Measurements from ENCODE around the gene AEN. TPM values are rescaled to one million over a fixed set of nuclear protein-coding genes. Genes with fewer than 3 reads are reported as not detected.
A peak's percentile ranks its signal among the peaks of the same experiment; 100 is the strongest.

Gene AEN
- total RNA-seq, 4 donors from 2014 or later, result 13.3 to 29.0 (median 23.4) TPM

DNA sequence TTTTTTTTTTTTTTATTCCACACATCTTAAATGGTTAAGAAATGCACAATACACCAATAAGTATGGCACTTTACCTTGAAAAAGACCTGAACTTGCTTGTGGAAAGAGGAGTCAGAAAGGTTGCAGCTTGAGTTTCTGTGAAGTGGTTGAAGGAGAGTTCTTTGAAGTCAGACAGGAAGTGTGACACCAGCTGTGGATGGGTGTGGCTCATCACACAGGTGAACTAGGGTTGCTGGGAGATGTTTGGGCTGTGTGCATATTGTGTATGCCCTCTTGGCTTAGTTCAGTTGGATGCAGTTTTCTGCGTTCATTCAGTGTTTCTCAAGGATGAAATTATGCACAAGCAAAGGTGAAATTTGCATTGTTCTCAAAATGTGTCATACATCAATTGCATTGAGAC, 6.3 kb downstream of the AEN start:
- TF ChIP-seq EP300 (IDR thresholded peaks at IDR 0.05), result no peak
- TF ChIP-seq POLR2A (IDR thresholded peaks at IDR 0.05; ENCODE audit: low read depth), result no peak
- no peak for TF ChIP-seq POLR2AphosphoS5 (IDR thresholded peaks at IDR 0.05)
- no peak for TF ChIP-seq CTCF (IDR thresholded peaks at IDR 0.05)
- intact Hi-C loops (cut with DNase I), result no loop called here
- H3K27ac ChIP-seq (replicated peaks in 1 of 4), result no peak overlapping the region
- peaks cover 22 to 66% (median 59%) of the 10 kb centered on the region in 4 donors for H3K36me3 ChIP-seq
- H3K27me3 ChIP-seq, result no peaks in the 10 kb centered on the region
- peaks cover 18 to 49% (median 43%) of the 10 kb centered on the region in 4 donors for H3K4me1 ChIP-seq
- WGBS, result 94% methylated on average over 1 of the region's 1 CpG
- H3K9me3 ChIP-seq, result no peaks in the 10 kb centered on the region
- DNase-seq (ENCODE audit: extremely low spot score), result no peak
- H3K4me3 ChIP-seq, result no peak overlapping the region

GRCh38 chr15:88628018-88628654, 7.0 kb downstream of the AEN start:
- H3K27ac ChIP-seq (replicated peaks in 1 of 4), result no peak overlapping the region
- 96% methylated on average over 5 of the region's 5 CpGs for WGBS
- H3K4me1 ChIP-seq, result peaks cover 11 to 42% (median 36%) of the 10 kb centered on the region in 4 donors
- intact Hi-C loops (cut with DNase I), result no loop called here
- H3K4me3 ChIP-seq, result no peak overlapping the region
- no peaks in the 10 kb centered on the region for H3K9me3 ChIP-seq
- no peaks in the 10 kb centered on the region for H3K27me3 ChIP-seq
- no peak for DNase-seq (ENCODE audit: extremely low spot score)
- TF ChIP-seq EP300 (IDR thresholded peaks at IDR 0.05), result no peak
- no peak for TF ChIP-seq POLR2AphosphoS5 (IDR thresholded peaks at IDR 0.05)
- TF ChIP-seq POLR2A (IDR thresholded peaks at IDR 0.05; ENCODE audit: low read depth), result no peak
- TF ChIP-seq CTCF (IDR thresholded peaks at IDR 0.05), result no peak
- H3K36me3 ChIP-seq, result peaks cover 22 to 69% (median 59%) of the 10 kb centered on the region in 4 donors

GRCh38 chr15:88629071-88629470, 7.9 kb downstream of the AEN start:
- Histone ChIP-seq H3K4me3 (no peak overlapping the region), H3K27me3 (no peaks in the 10 kb centered on the region), H3K27ac (replicated peaks in 1 of 4) (no peak overlapping the region), H3K36me3 (peaks cover 22 to 72% (median 59%) of the 10 kb centered on the region in 4 donors), H3K4me1 (peaks cover 8 to 33% (median 27%) of the 10 kb centered on the region in 4 donors), H3K9me3 (no peaks in the 10 kb centered on the region)
- WGBS, result 97% methylated on average over 12 of the region's 16 CpGs
- TF ChIP-seq CTCF (IDR thresholded peaks at IDR 0.05) (no peak), POLR2AphosphoS5 (IDR thresholded peaks at IDR 0.05) (no peak), EP300 (IDR thresholded peaks at IDR 0.05) (no peak), POLR2A (IDR thresholded peaks at IDR 0.05; ENCODE audit: low read depth) (no peak)
- intact Hi-C loops (cut with DNase I), result no loop called here
- no peak for DNase-seq (ENCODE audit: extremely low spot score)

DNA sequence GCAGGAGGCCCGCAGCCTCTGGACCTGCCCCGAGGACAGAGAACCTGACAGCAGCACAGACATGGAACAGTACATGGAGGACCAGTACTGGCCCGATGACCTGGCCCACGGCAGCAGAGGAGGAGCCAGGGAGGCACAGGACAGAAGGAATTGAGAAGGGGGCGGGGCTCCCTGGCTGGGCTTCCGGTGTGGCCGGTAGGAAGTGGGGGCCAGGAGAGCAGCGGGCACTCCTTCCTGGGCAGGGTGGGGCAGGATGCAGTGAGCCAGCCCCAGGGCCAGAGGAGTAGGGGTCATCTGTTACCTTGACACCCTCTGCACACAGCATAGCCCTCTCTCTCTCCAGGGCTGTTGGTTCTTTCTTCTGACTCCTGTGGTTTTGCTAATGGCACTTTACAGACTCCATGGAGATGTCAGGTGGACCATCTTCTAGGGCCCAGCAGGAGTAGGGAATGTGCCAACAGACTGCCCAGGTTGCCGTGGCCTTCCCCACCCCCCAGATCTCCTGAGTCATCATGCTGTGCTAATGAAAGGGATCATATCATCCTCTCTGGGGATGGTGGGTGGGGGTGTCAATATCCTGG, 9.1 kb downstream of the AEN start:
- no peak overlapping the region for H3K4me3 ChIP-seq
- peak overlapping the region; percentile 14 to 48 (median 44) for H3K27ac ChIP-seq (replicated peaks in 1 of 4)
- no peak for TF ChIP-seq EP300 (IDR thresholded peaks at IDR 0.05)
- no peak for TF ChIP-seq POLR2A (IDR thresholded peaks at IDR 0.05; ENCODE audit: low read depth)
- peak; percentile 33 to 41 for TF ChIP-seq POLR2AphosphoS5 (IDR thresholded peaks at IDR 0.05)
- DNase-seq (ENCODE audit: extremely low spot score), result no peak
- H3K36me3 ChIP-seq, result peaks cover 22 to 72% (median 60%) of the 10 kb centered on the region in 4 donors
- no peaks in the 10 kb centered on the region for H3K9me3 ChIP-seq
- peaks cover 7 to 21% (median 16%) of the 10 kb centered on the region in 4 donors for H3K4me1 ChIP-seq
- WGBS, result 63% methylated on average over 8 of the region's 9 CpGs
- intact Hi-C loops (cut with DNase I), result no loop called here
- H3K27me3 ChIP-seq, result no peaks in the 10 kb centered on the region

GRCh38 chr15:88630798-88631463, 9.8 kb downstream of the AEN start:
- no peak overlapping the region for H3K4me3 ChIP-seq
- no peaks in the 10 kb centered on the region for H3K9me3 ChIP-seq
- H3K27me3 ChIP-seq, result no peaks in the 10 kb centered on the region
- TF ChIP-seq POLR2AphosphoS5 (IDR thresholded peaks at IDR 0.05) (no peak), CTCF (IDR thresholded peaks at IDR 0.05) (no peak), POLR2A (IDR thresholded peaks at IDR 0.05; ENCODE audit: low read depth) (no peak), EP300 (IDR thresholded peaks at IDR 0.05) (no peak)
- H3K4me1 ChIP-seq, result peaks cover 7 to 17% (median 13%) of the 10 kb centered on the region in 4 donors
- peaks cover 22 to 70% (median 59%) of the 10 kb centered on the region in 4 donors for H3K36me3 ChIP-seq
- DNase-seq (ENCODE audit: extremely low spot score), result no peak
- H3K27ac ChIP-seq (replicated peaks in 1 of 4), result peak overlapping the region; percentile 14 to 48 (median 44)
- intact Hi-C loops (cut with DNase I), result no loop called here
- 84% methylated on average over 7 of the region's 7 CpGs for WGBS
